Inflammatory macrophage treated with lipopolysaccharide for 1 hour (primary cell): ENCODE data around the gene VPS4A.

ENCODE experiments used
- DNase-seq, 2 donors: peaks; one replicate each; pipeline ENCODE4 v3.0.0-alpha.2; 2020 to 2022

VPS4A gene

GRCh38 chr16:69307856-69308255 lies 3.3 kb upstream of the VPS4A start:
- DNase-seq, result no peak

- DNase-seq, result no peak
Observed at GRCh38 chr16:69309316-69309715, 1.8 kb upstream of the VPS4A start.

GRCh38 chr16:69311533-69312387 lies 610 bp downstream of the VPS4A start:
- DNase-seq, result peak; percentile 9 to 23

- DNase-seq, result no peak
Observed at GRCh38 chr16:69313469-69313868, 2.3 kb downstream of the VPS4A start.

- no peak for DNase-seq
Observed at GRCh38 chr16:69314534-69314933, 3.4 kb downstream of the VPS4A start.

GRCh38 chr16:69315486-69316311 lies 4.5 kb downstream of the VPS4A start:
- no peak for DNase-seq

GRCh38 chr16:69316595-69317034 lies 5.5 kb downstream of the VPS4A start:
- no peak for DNase-seq

- DNase-seq, result no peak
Observed at GRCh38 chr16:69318177-69318910, 7.2 kb downstream of the VPS4A start.

GRCh38 chr16:69318911-69319289 lies 7.8 kb downstream of the VPS4A start:
- DNase-seq, result no peak

GRCh38 chr16:69319381-69319780 lies 8.2 kb downstream of the VPS4A start:
- DNase-seq, result no peak

GRCh38 chr16:69319826-69320739 lies 8.9 kb downstream of the VPS4A start:
- DNase-seq, result no peak

- DNase-seq, result no peak
Observed at GRCh38 chr16:69320740-69321073, 9.6 kb downstream of the VPS4A start.

- no peak for DNase-seq
Observed at GRCh38 chr16:69321080-69321479, 9.9 kb downstream of the VPS4A start.

- no peak for DNase-seq
Observed at GRCh38 chr16:69322343-69322742, 11.2 kb downstream of the VPS4A start.

- no peak for DNase-seq
Observed at GRCh38 chr16:69323415-69323814, 12.3 kb downstream of the VPS4A start.

- DNase-seq, result peak; percentile 40 to 42
Observed at GRCh38 chr16:69324013-69324531, 12.9 kb downstream of the VPS4A start.

GRCh38 chr16:69324585-69325253 lies 13.6 kb downstream of the VPS4A start:
- DNase-seq, result no peak

GRCh38 chr16:69325784-69326171 lies 14.6 kb downstream of the VPS4A start:
- DNase-seq, result no peak

GRCh38 chr16:69326172-69326873 lies 15.2 kb downstream of the VPS4A start:
- DNase-seq, result no peak

- DNase-seq, result no peak
Observed at GRCh38 chr16:69327585-69328310, 16.6 kb downstream of the VPS4A start.
